PC-3 (cell line): ENCODE measurements around the gene HASPIN.

Experiments
- CTCF ChIP-seq: fragments of 300-600 bp; sonication (generic); conservative IDR thresholded peaks from 2 replicates; pipeline ENCODE4 v1.5.1; 2017; ENCODE audit warnings: antibody characterized with exemption, low read depth, mild to moderate bottlenecking, low read length
- EZH2 ChIP-seq: fragments of 300-600 bp; sonication (generic); IDR thresholded peaks from one replicate; pipeline ENCODE4 v1.6.1; 2017; ENCODE audit warnings: antibody characterized with exemption, mild to moderate bottlenecking, low read length; ENCODE audit not compliant: unreplicated experiment
- EZH2phosphoT487 ChIP-seq: fragments of 300-600 bp; sonication (generic); IDR thresholded peaks from 2 replicates; pipeline ENCODE4 v1.6.1; 2018; ENCODE audit warnings: mild to moderate bottlenecking, antibody characterized with exemption, low read length, borderline replicate concordance

GRCh38 chr17:3690094-3690715 lies 33.5 kb upstream of the HASPIN start:
- TF ChIP-seq CTCF: no peak
- no peak for TF ChIP-seq EZH2
- no peak for TF ChIP-seq EZH2phosphoT487
